HepG2 (cell line): Measurements from ENCODE around the gene MAVS. TPM values are rescaled to one million over a fixed set of nuclear protein-coding genes. Genes with fewer than 3 reads are reported as not detected.

Source experiments
- BORCS8-MEF2B ChIP-seq: sonication (generic); formaldehyde crosslinking; IDR thresholded peaks from 2 replicates; pipeline ENCODE4 v1.8.0; 2022; ENCODE audit warnings: mild to moderate bottlenecking, missing genetic modification reagents
- E2F1 ChIP-seq: sonication (generic); formaldehyde crosslinking; IDR thresholded peaks from 2 replicates; pipeline ENCODE4 v1.5.0; 2020; ENCODE audit warnings: missing genetic modification reagents
- ELF4 ChIP-seq: sonication (generic); formaldehyde crosslinking; IDR thresholded peaks from 2 replicates; pipeline ENCODE4 v1.5.0; 2020; ENCODE audit warnings: missing genetic modification reagents, mild to moderate bottlenecking, moderate library complexity, borderline replicate concordance
- HDAC2 ChIP-seq: sonication (generic); formaldehyde crosslinking; IDR thresholded peaks from 2 replicates; pipeline ENCODE4 v1.4.0; 2020; ENCODE audit warnings: missing genetic modification reagents
- JUNB ChIP-seq: sonication (generic); formaldehyde crosslinking; IDR thresholded peaks from 2 replicates; pipeline ENCODE4 v1.8.0; 2022; ENCODE audit warnings: missing genetic modification reagents, mild to moderate bottlenecking, borderline replicate concordance
- MAX ChIP-seq: IDR thresholded peaks from 2 replicates; pipeline ENCODE4 v1.6.1; 2012; ENCODE audit warnings: inconsistent platforms
- MLX ChIP-seq: IDR thresholded peaks from 2 replicates; pipeline ENCODE4 v1.6.1; 2016
- PATZ1 ChIP-seq: sonication (generic); formaldehyde crosslinking; IDR thresholded peaks from 2 replicates; pipeline ENCODE4 v1.4.0; 2020; ENCODE audit warnings: missing genetic modification reagents
- REST ChIP-seq, 2 experiments: IDR thresholded peaks; 2 replicates each; pipeline ENCODE4 v1.6.1; 2011 to 2012; ENCODE audit warnings: low read length in 2 of 2, borderline replicate concordance in 1 of 2, low read depth in 1 of 2, mild to moderate bottlenecking in 1 of 2, moderate library complexity in 1 of 2
- STAG1 ChIP-seq: sonication (generic); formaldehyde crosslinking; IDR thresholded peaks from 2 replicates; pipeline ENCODE4 v1.4.0; 2020; ENCODE audit warnings: missing genetic modification reagents
- TAF15 ChIP-seq: fragments of 200-400 bp; formaldehyde crosslinking; IDR thresholded peaks from one replicate; pipeline ENCODE4 v1.6.1; 2018; ENCODE audit warnings: mild to moderate bottlenecking, low read depth, low read length; ENCODE audit not compliant: poor library complexity, severe bottlenecking
- ZGPAT ChIP-seq: IDR thresholded peaks from 2 replicates; pipeline ENCODE4 v1.6.1; 2016; ENCODE audit warnings: mild to moderate bottlenecking
- ZNF101 ChIP-seq: sonication (generic); formaldehyde crosslinking; IDR thresholded peaks from 2 replicates; pipeline ENCODE4 v1.4.0; 2020; ENCODE audit warnings: mild to moderate bottlenecking, low read depth, missing genetic modification reagents, borderline replicate concordance
- ZNF431 ChIP-seq: sonication (generic); formaldehyde crosslinking; IDR thresholded peaks from 2 replicates; pipeline ENCODE4 v1.9.0; 2022; ENCODE audit warnings: missing genetic modification reagents, low read depth, mild to moderate bottlenecking, borderline replicate concordance
- ZNF740 ChIP-seq: sonication (generic); formaldehyde crosslinking; IDR thresholded peaks from 2 replicates; pipeline ENCODE4 v1.4.0; 2020; ENCODE audit warnings: missing genetic modification reagents
- ZNF816 ChIP-seq: sonication (generic); formaldehyde crosslinking; IDR thresholded peaks from 2 replicates; pipeline ENCODE4 v1.8.0; 2022; ENCODE audit warnings: missing genetic modification reagents, mild to moderate bottlenecking, borderline replicate concordance
- ZNF883 ChIP-seq: sonication (generic); formaldehyde crosslinking; IDR thresholded peaks from 2 replicates; pipeline ENCODE4 v1.5.1; 2020; ENCODE audit warnings: mild to moderate bottlenecking, missing genetic modification reagents; ENCODE audit errors: not compliant biosample characterization
- ZSCAN12 ChIP-seq: sonication (generic); formaldehyde crosslinking; IDR thresholded peaks from 2 replicates; pipeline ENCODE4 v1.9.0; 2021; ENCODE audit warnings: mild to moderate bottlenecking, missing genetic modification reagents
- polyA plus RNA-seq, 8 experiments: library from polyadenylated mRNA; depleted of rRNA in 3 of 8; stranded (reverse) in 7 of 8; unstranded in 1 of 8; fragments of >200 nt; fragmentation: Illumina TruSeq in 4 of 8; extraction: Trizol in 4 of 8; gene quantifications; 2 replicates each; pipeline versions ENCODE4 v1.2.1 to v1.2.3, GENCODE V29; 2011 to 2016; ENCODE audit warnings: low read depth in 4 of 8, missing spikeins in 1 of 8, mixed read lengths in 1 of 8; ENCODE audit not compliant: insufficient read depth in 1 of 8
- total RNA-seq, 5 experiments: library from RNA; depleted of rRNA; stranded (reverse); fragments of >200 nt; fragmentation: Illumina TruSeq; extraction: Trizol; gene quantifications; 2 replicates each; pipeline ENCODE4 v1.2.3, GENCODE V29; 2016; ENCODE audit warnings: low read depth in 1 of 5

Gene MAVS
- total and polyA plus RNA-seq, 2 of the 13 experiments (the other 11 are each of a cell fraction or from before 2014, with no cell fraction given): 27.3 to 36.6 TPM

GRCh38 chr20:3811467-3812258 lies 35.0 kb upstream of the MAVS start (continued):
- TF ChIP-seq MAX (peak; percentile 100), ELF4 (CRISPR knock-in tag) (no peak), JUNB (CRISPR knock-in tag) (peak; percentile 92), REST (IDR thresholded peaks at IDR 0.05; ENCODE audit: borderline replicate concordance in 1 of 2, low read depth in 1 of 2, low read length in 2 of 2) (no peak), MLX (CRISPR knock-in tag) (peak; percentile 94), ZNF101 (CRISPR knock-in tag) (no peak), ZNF740 (peak; percentile 81; the same call in 1 of the 2 replicates), ZNF816 (CRISPR knock-in tag) (peak; percentile 84; the same call in 1 of the 2 replicates), ZGPAT (CRISPR knock-in tag) (peak; percentile 99), HDAC2 (CRISPR knock-in tag) (peak; percentile 94), ZSCAN12 (CRISPR knock-in tag) (peak; percentile 95; the same call in 1 of the 2 replicates), E2F1 (CRISPR knock-in tag) (no peak), ZNF883 (peak; percentile 94), PATZ1 (CRISPR knock-in tag) (peak; percentile 99), TAF15 (no peak), BORCS8-MEF2B (CRISPR knock-in tag) (peak; percentile 100), ZNF431 (peak; percentile 96), STAG1 (CRISPR knock-in tag) (peak; percentile 22; the same call in 1 of the 2 replicates)
